HG03066 (cell line): ENCODE measurements around the gene NELFB.
"Not testable (repeated sequence)": the region's sequence is repeated elsewhere in the genome, so short reads cannot be mapped to it uniquely, and the experiment has no call there.

Source experiments
- ATAC-seq: cut with Tn5 transposase; IDR thresholded peaks from one replicate; pipeline ENCODE4 v1.9.1; 2021; ENCODE audit warnings: low read depth; ENCODE audit not compliant: unreplicated experiment

NELFB gene

GRCh38 chr9:137245450-137246421, 9.4 kb upstream of the NELFB start:
- ATAC-seq = no peak

- ATAC-seq = no peak
These were observed 7.8 kb upstream of the NELFB start for GRCh38 chr9:137247135-137247915.

GRCh38 chr9:137247916-137248175, 7.3 kb upstream of the NELFB start:
- ATAC-seq = no peak

- no peak for ATAC-seq
These were observed 4.6 kb upstream of the NELFB start for GRCh38 chr9:137250329-137251193.

GRCh38 chr9:137251194-137251461, 4.0 kb upstream of the NELFB start, which contains the start of gene STPG3:
STPG3 (plus strand) TSS chr9:137251286; CDS start chr9:137251287, 1 bp downstream.
- no peak for ATAC-seq

- no peak for ATAC-seq
These were observed 3.4 kb upstream of the NELFB start for GRCh38 chr9:137251490-137252268.

GRCh38 chr9:137252555-137253506, 2.3 kb upstream of the NELFB start:
- ATAC-seq = no peak

- no peak for ATAC-seq
These were observed 1.2 kb upstream of the NELFB start for GRCh38 chr9:137253717-137254623.

GRCh38 chr9:137255448-137256114, 454 bp downstream of the NELFB start:
- ATAC-seq = no peak

GRCh38 chr9:137256362-137256761, 1.2 kb downstream of the NELFB start:
- ATAC-seq = no peak

- ATAC-seq = no peak
These were observed 1.7 kb downstream of the NELFB start for GRCh38 chr9:137256856-137257255.

- ATAC-seq = not testable (repeated sequence)
These were observed 7.2 kb downstream of the NELFB start for GRCh38 chr9:137262173-137262908.

- ATAC-seq = no peak
These were observed 7.8 kb downstream of the NELFB start for GRCh38 chr9:137262909-137263285.

- no peak for ATAC-seq
These were observed 8.4 kb downstream of the NELFB start for GRCh38 chr9:137263506-137263905.

GRCh38 chr9:137264067-137264466, 8.9 kb downstream of the NELFB start:
- no peak for ATAC-seq

- no peak for ATAC-seq
These were observed 10.5 kb downstream of the NELFB start for GRCh38 chr9:137265496-137266161.
